Astrocyte (in vitro differentiated cells and primary cell): ENCODE measurements around the gene SLC29A3. TPM values are rescaled to one million over a fixed set of nuclear protein-coding genes. Genes with fewer than 3 reads are reported as not detected.

ENCODE experiments used
- DNase-seq: peaks from one replicate; pipeline ENCODE4 v3.0.0-alpha.2; 2010; ENCODE audit warnings: low read depth
- FAIRE-seq: peaks from 2 replicates; lab custom pipeline; 2011; peaks lifted over from hg19 to GRCh38; lab: Jason Lieb, UNC
- H2AFZ ChIP-seq: 2 replicates; pipeline ENCODE4 v1.6.0; 2012; ENCODE audit warnings: low read depth, low read length, inconsistent platforms
- H3K27ac ChIP-seq: 2 replicates; pipeline ENCODE4 v1.5.1; 2011; ENCODE audit warnings: low read depth, low read length, inconsistent platforms
- H3K27me3 ChIP-seq: 2 replicates; pipeline ENCODE4 v1.6.0; 2011; ENCODE audit warnings: low read length, inconsistent platforms; ENCODE audit not compliant: insufficient read depth
- H3K36me3 ChIP-seq: 2 replicates; pipeline ENCODE4 v1.5.1; 2011; ENCODE audit warnings: low read length, inconsistent platforms; ENCODE audit not compliant: insufficient read depth
- H3K4me1 ChIP-seq: 2 replicates; pipeline ENCODE4 v1.5.1; 2011; ENCODE audit warnings: low read length, inconsistent platforms; ENCODE audit not compliant: insufficient read depth
- H3K4me2 ChIP-seq: 2 replicates; pipeline ENCODE4 v1.6.0; 2012; ENCODE audit warnings: low read length, inconsistent platforms
- H3K4me3 ChIP-seq: 2 replicates; pipeline ENCODE4 v1.5.1; 2011; ENCODE audit warnings: low read depth, mild to moderate bottlenecking, low read length, inconsistent platforms; ENCODE audit not compliant: insufficient read depth
- H3K79me2 ChIP-seq: 2 replicates; pipeline ENCODE4 v1.6.0; 2012; ENCODE audit warnings: mild to moderate bottlenecking, low read length, inconsistent platforms; ENCODE audit not compliant: insufficient read depth
- H3K9ac ChIP-seq: 2 replicates; pipeline ENCODE4 v1.6.0; 2012; ENCODE audit warnings: mild to moderate bottlenecking, low read length, inconsistent platforms
- H3K9me3 ChIP-seq: 2 replicates; pipeline ENCODE4 v1.5.1; 2012; ENCODE audit warnings: low read depth, mild to moderate bottlenecking, low read length, inconsistent platforms; ENCODE audit not compliant: insufficient read depth
- H4K20me1 ChIP-seq: 2 replicates; pipeline ENCODE4 v1.6.0; 2012; ENCODE audit warnings: low read length, inconsistent platforms; ENCODE audit not compliant: insufficient read depth
- H3K27ac Mint-ChIP-seq: one replicate; pipeline ENCODE4 v1.8.0; 2021; ENCODE audit warnings: mild to moderate bottlenecking, mixed read lengths; ENCODE audit not compliant: unreplicated experiment
- H3K27me3 Mint-ChIP-seq: one replicate; pipeline ENCODE4 v1.8.0; 2021; ENCODE audit warnings: low read depth, mixed read lengths; ENCODE audit not compliant: unreplicated experiment
- H3K36me3 Mint-ChIP-seq: one replicate; pipeline ENCODE4 v1.8.0; 2021; ENCODE audit warnings: low read depth, mixed read lengths; ENCODE audit not compliant: unreplicated experiment
- H3K4me1 Mint-ChIP-seq: one replicate; pipeline ENCODE4 v1.8.0; 2021; ENCODE audit warnings: low read depth, mixed read lengths; ENCODE audit not compliant: unreplicated experiment
- H3K4me3 Mint-ChIP-seq: one replicate; pipeline ENCODE4 v1.8.0; 2021; ENCODE audit warnings: mild to moderate bottlenecking, moderate library complexity, mixed read lengths; ENCODE audit not compliant: unreplicated experiment
- H3K9me3 Mint-ChIP-seq: one replicate; pipeline ENCODE4 v1.8.0; 2021; ENCODE audit warnings: mild to moderate bottlenecking, mixed read lengths; ENCODE audit not compliant: unreplicated experiment
- EZH2 ChIP-seq: IDR thresholded peaks from 2 replicates; pipeline ENCODE4 v1.6.1; 2012; ENCODE audit warnings: mild to moderate bottlenecking, low read length, inconsistent platforms; ENCODE audit not compliant: insufficient read depth
- total RNA-seq: library from RNA; stranded (reverse); gene quantifications from 2 replicates; pipeline ENCODE4 v1.2.1, GENCODE V29; 2021
- TF ChIP-seq, protein P1 (sequence below): IDR thresholded peaks from 2 replicates; pipeline ENCODE4 v1.5.1; 2011; ENCODE audit warnings: low read depth, mild to moderate bottlenecking, inconsistent platforms, low read length, moderate library complexity; ENCODE audit not compliant: insufficient read depth

Gene SLC29A3
- total RNA-seq, 1 donor from 2014 or later, result 3.4 TPM

DNA sequence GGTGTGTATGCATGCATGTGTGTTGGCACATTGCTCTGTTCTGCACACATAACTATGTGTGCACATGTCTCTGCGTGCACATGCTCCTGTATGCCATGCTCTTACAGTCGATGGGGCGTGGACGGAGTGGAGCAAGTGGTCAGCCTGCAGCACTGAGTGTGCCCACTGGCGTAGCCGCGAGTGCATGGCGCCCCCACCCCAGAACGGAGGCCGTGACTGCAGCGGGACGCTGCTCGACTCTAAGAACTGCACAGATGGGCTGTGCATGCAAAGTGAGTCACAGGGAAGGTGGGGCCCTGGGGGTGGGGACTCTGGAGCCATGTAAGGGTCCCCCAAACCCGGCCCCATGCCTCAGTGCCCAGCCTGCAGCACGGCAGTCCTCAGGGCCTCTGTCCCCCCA is 30.6 kb upstream of the SLC29A3 start:
- no peak overlapping the region for H3K9ac ChIP-seq
- FAIRE-seq, result no peak
- H3K4me1 Mint-ChIP-seq, result no peaks in the 10 kb centered on the region

DNA sequence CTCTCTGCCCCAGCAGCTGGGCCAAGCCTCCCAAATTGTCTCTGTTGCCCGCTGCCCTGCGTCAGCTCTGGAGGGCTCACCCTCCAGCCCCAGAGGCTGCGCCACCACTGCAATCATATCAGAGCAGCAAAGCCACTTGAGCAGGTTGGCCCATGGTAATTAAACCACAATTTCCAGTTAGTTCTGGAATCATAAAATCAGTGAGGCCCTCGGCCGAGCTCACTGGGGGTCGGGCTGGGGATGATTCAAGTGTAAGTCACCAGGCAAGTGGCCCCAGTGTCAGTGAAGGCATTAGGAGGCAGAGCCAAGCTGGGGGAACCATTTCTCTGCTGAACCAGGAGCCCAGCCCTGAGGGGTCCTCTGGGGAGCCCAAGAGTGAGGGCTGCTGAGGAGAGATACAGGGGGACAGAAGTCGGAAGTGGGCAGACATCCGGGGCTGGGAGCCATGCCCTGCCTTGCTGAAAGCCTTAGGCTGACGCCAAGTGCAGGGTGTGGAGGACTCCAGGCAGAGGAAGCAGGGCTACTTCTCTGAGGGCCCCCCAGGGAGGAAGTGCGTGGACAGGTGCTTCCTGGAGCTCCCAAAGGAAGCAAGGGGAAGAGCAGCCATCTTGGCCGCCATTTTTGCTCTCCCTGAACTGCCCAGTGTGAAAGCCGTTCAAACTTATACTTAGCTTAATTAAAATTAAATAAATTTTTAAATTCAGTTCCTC is 29.5 kb upstream of the SLC29A3 start:
- no peaks in the 10 kb centered on the region for H3K9me3 Mint-ChIP-seq
- H3K4me1 ChIP-seq, result no peaks in the 10 kb centered on the region
- no peak overlapping the region for H3K4me2 ChIP-seq
- H3K4me3 Mint-ChIP-seq, result no peak overlapping the region
- no peaks in the 10 kb centered on the region for H3K79me2 ChIP-seq
- H3K4me3 ChIP-seq, result no peak overlapping the region
- H3K27me3 Mint-ChIP-seq, result peaks cover 5% of the 10 kb centered on the region
- no peak overlapping the region for H3K27ac ChIP-seq
- no peaks in the 10 kb centered on the region for H3K9me3 ChIP-seq
- DNase-seq, result no peak
- peaks cover 32% of the 10 kb centered on the region for H3K36me3 Mint-ChIP-seq
- H2AFZ ChIP-seq, result no peak overlapping the region
- TF ChIP-seq, protein P1, sequence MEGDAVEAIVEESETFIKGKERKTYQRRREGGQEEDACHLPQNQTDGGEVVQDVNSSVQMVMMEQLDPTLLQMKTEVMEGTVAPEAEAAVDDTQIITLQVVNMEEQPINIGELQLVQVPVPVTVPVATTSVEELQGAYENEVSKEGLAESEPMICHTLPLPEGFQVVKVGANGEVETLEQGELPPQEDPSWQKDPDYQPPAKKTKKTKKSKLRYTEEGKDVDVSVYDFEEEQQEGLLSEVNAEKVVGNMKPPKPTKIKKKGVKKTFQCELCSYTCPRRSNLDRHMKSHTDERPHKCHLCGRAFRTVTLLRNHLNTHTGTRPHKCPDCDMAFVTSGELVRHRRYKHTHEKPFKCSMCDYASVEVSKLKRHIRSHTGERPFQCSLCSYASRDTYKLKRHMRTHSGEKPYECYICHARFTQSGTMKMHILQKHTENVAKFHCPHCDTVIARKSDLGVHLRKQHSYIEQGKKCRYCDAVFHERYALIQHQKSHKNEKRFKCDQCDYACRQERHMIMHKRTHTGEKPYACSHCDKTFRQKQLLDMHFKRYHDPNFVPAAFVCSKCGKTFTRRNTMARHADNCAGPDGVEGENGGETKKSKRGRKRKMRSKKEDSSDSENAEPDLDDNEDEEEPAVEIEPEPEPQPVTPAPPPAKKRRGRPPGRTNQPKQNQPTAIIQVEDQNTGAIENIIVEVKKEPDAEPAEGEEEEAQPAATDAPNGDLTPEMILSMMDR, result no peak
- TF ChIP-seq EZH2, result no peak
- peaks cover 30% of the 10 kb centered on the region for H4K20me1 ChIP-seq
- no peaks in the 10 kb centered on the region for H3K4me1 Mint-ChIP-seq
- no peak for FAIRE-seq
- H3K27me3 ChIP-seq, result no peaks in the 10 kb centered on the region
- H3K9ac ChIP-seq, result no peak overlapping the region
- H3K27ac Mint-ChIP-seq, result no peak overlapping the region
- peaks cover 3% of the 10 kb centered on the region for H3K36me3 ChIP-seq

More for the DNA sequence above, 30.6 kb upstream of the SLC29A3 start:
- H2AFZ ChIP-seq, result no peak overlapping the region
- H3K27me3 ChIP-seq, result no peaks in the 10 kb centered on the region
- H3K36me3 ChIP-seq, result peaks cover 3% of the 10 kb centered on the region
- Mint-ChIP-seq H3K27me3 (peaks cover 2% of the 10 kb centered on the region), H3K9me3 (no peaks in the 10 kb centered on the region), H3K27ac (no peak overlapping the region), H3K36me3 (peaks cover 26% of the 10 kb centered on the region), H3K4me3 (no peak overlapping the region)
- H3K9me3 ChIP-seq, result no peaks in the 10 kb centered on the region
- no peak overlapping the region for H3K4me2 ChIP-seq
- no peaks in the 10 kb centered on the region for H3K4me1 ChIP-seq
- no peaks in the 10 kb centered on the region for H3K79me2 ChIP-seq
- DNase-seq, result no peak
- peaks cover 36% of the 10 kb centered on the region for H4K20me1 ChIP-seq
- no peak overlapping the region for H3K4me3 ChIP-seq
- TF ChIP-seq, protein P1, result no peak
- no peak for TF ChIP-seq EZH2
- H3K27ac ChIP-seq, result no peak overlapping the region

DNA sequence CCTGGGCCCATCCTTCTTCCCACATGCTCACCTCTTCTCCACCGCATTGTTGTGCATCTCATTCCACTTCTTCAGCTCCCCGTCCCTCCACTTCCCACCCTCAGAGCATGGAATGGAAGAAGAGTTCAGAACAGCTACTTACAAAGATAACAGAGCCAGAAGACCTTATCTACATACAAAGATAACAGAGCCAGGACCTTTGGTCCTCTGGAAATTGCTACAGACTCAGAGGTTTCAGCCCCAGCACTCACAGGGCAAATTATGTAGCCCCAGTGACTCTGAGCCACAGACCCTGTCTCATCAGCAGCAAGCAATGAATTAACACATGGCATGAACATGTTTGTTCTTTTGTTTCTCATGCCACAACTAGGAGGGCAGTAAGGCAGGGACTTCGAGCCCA is 28.7 kb upstream of the SLC29A3 start:
- no peak for TF ChIP-seq EZH2
- TF ChIP-seq, protein P1, result no peak
- no peak overlapping the region for H3K4me2 ChIP-seq
- Mint-ChIP-seq H3K9me3 (no peaks in the 10 kb centered on the region), H3K27me3 (peaks cover 7% of the 10 kb centered on the region), H3K4me3 (no peak overlapping the region), H3K4me1 (no peaks in the 10 kb centered on the region), H3K27ac (no peak overlapping the region), H3K36me3 (peaks cover 38% of the 10 kb centered on the region)
- DNase-seq (no peak), FAIRE-seq (no peak)
- peaks cover 3% of the 10 kb centered on the region for H3K36me3 ChIP-seq
- H3K79me2 ChIP-seq, result no peaks in the 10 kb centered on the region
- H3K9me3 ChIP-seq, result no peaks in the 10 kb centered on the region
- H3K4me3 ChIP-seq, result no peak overlapping the region
- H4K20me1 ChIP-seq, result peaks cover 23% of the 10 kb centered on the region
- no peaks in the 10 kb centered on the region for H3K27me3 ChIP-seq
- no peak overlapping the region for H3K27ac ChIP-seq
- H3K9ac ChIP-seq, result no peak overlapping the region
- no peaks in the 10 kb centered on the region for H3K4me1 ChIP-seq
- H2AFZ ChIP-seq, result no peak overlapping the region
